Subcutaneous abdominal adipose tissue (tissue), 5 donors: ENCODE results near the gene DNAJB2.
"Not testable (repeated sequence)": the region's sequence is repeated elsewhere in the genome, so short reads cannot be mapped to it uniquely, and the experiment has no call there.

Source experiments
- H3K27ac ChIP-seq: one replicate; pipeline ENCODE4 v1.7.0; 2013; ENCODE audit warnings: low read depth, mild to moderate bottlenecking, inconsistent platforms, low read length, moderate library complexity
- H3K27me3 ChIP-seq, 5 donors: one replicate each; pipeline ENCODE4 v1.7.0; 2013; ENCODE audit warnings: low read length in 5 of 5, inconsistent platforms in 1 of 5; ENCODE audit not compliant: control insufficient read depth in 5 of 5, insufficient read depth in 4 of 5
- H3K36me3 ChIP-seq, 5 donors: one replicate each; pipeline ENCODE4 v1.7.0; 2013; ENCODE audit warnings: low read length in 5 of 5; ENCODE audit not compliant: control insufficient read depth in 5 of 5, insufficient read depth in 5 of 5
- H3K4me1 ChIP-seq, 5 donors: one replicate each; pipeline ENCODE4 v1.7.0; 2013; ENCODE audit warnings: low read length in 5 of 5, mild to moderate bottlenecking in 3 of 5, moderate library complexity in 1 of 5; ENCODE audit not compliant: control insufficient read depth in 5 of 5, insufficient read depth in 5 of 5
- H3K4me3 ChIP-seq, 5 donors: one replicate each; pipeline ENCODE4 v1.7.0; 2013; ENCODE audit warnings: low read length in 5 of 5, low read depth in 1 of 5
- H3K9ac ChIP-seq, 5 donors: one replicate each; pipeline ENCODE4 v1.7.0; 2013; ENCODE audit warnings: low read length in 5 of 5, mild to moderate bottlenecking in 4 of 5, moderate library complexity in 3 of 5
- H3K9me3 ChIP-seq, 5 donors: one replicate each; pipeline ENCODE4 v1.7.0; 2013; ENCODE audit warnings: low read length in 5 of 5; ENCODE audit not compliant: control insufficient read depth in 5 of 5
- donor health status: healthy.
- donor health status: healthy.
- donor health status: healthy.
- donor health status: healthy.
- donor health status: healthy.

Gene DNAJB2

DNA sequence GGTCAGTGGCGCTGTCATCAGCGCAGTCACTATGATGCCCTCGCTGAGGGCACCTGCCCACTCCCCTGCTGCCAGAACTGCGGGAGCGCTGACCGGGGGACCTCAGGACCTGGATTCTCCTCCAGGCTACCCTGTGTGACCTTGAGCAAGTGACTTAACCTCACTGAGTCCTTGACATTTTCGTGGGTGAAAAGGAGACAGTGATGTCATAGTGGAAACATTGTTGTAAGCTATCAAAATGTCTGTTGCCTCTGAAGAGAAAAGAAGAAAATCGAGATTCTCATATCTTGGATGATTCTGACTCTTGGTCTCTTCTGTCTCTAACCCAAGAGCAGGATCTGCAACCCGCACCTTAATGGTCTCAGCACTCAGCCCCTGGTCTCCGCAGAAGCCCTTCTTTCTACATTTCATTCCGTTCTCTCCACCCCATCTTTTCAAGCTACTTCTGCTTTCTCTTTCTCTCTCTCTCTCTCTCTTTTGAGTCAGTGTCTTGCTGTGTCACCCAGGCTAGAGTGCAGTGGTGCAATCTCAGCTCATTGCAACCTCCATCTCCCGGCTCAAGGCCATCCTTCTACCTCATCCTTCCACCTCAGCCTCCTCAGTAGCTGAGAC, 24.5 kb upstream of the DNAJB2 start:
- H3K36me3 ChIP-seq = peaks cover 0 to 9% (median 0%) of the 10 kb centered on the region in 5 donors
- peaks cover 8 to 41% (median 36%) of the 10 kb centered on the region in 5 donors for H3K27me3 ChIP-seq
- H3K4me3 ChIP-seq = peak overlapping the region; percentile 26 to 82 (median 69)
- H3K4me1 ChIP-seq = peaks cover 2 to 42% (median 32%) of the 10 kb centered on the region in 5 donors
- peak overlapping the region in 4 of 5 donors; percentile 20 to 69 (median 58) for H3K9ac ChIP-seq
- H3K9me3 ChIP-seq = no peaks in the 10 kb centered on the region
- no peak overlapping the region for H3K27ac ChIP-seq

DNA sequence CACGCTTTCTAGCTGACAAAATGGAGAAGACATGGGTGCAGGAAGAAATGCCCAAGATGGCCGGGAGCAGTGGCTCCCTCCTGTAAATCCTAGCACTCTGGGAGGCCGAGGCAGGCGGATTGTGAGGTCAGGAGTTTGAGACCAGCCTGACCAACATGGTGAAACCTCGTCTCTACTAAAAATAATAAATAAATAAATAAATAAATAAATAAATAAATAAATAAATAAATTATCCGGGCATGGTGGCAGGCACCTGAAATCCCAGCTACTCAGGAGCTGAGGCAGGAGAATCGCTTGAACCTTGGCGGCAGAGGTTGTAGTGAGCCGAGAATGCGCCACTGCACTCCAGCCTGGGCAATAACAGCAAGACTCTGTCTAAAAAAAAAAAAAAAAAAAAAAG, 20.2 kb upstream of the DNAJB2 start:
- H3K9ac ChIP-seq, H3K4me3 ChIP-seq, H3K36me3 ChIP-seq, H3K27ac ChIP-seq, H3K9me3 ChIP-seq: not testable (repeated sequence)
- Histone ChIP-seq H3K27me3 (peaks cover 12 to 34% (median 30%) of the 10 kb centered on the region in 5 donors), H3K4me1 (peaks cover 0 to 12% (median 9%) of the 10 kb centered on the region in 5 donors)

DNA sequence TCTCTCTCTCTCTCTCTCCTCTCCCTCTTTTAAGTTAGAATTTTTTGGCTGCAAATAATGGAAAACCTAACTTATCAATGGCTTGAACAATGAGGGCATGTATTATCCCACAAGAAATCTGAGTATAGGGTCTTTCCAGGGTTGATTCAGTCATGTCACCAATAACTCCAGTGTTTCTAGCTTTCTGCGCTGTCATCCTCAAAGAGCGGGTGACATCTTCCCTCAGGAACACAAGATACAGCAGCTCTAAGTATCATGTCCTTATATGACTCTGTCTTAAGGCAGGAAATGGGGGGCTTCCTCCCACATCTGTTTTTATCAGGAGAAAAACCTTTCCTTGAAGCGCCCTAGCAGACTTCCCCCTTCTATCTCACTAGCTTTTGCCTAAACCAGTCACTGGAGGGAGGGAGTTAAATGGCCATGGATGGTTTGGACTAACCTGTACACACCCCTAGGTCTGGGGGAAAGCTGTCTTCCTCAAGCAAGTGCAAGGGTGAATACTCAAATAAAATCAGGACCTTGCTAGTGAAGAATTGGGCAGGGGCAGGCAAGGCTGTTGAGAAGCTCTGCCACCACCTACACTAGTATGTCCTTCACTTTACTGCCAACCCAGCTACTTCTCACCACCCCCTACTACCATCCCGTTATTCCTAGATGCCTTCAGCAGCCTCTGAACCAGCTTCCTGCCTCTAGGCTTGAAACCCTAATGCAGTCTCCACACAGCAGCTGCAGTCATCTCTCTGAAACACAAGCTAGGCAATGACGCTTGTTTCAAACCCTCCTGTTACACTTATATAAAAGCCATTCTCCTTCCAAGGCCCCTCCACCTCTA, 17.9 kb upstream of the DNAJB2 start:
- H3K4me3 ChIP-seq = no peak overlapping the region
- no peaks in the 10 kb centered on the region for H3K9me3 ChIP-seq
- H3K27me3 ChIP-seq = peaks cover 4 to 18% (median 15%) of the 10 kb centered on the region in 5 donors
- H3K9ac ChIP-seq = no peak overlapping the region
- no peaks in the 10 kb centered on the region for H3K36me3 ChIP-seq
- no peaks in the 10 kb centered on the region for H3K4me1 ChIP-seq
- no peak overlapping the region for H3K27ac ChIP-seq

DNA sequence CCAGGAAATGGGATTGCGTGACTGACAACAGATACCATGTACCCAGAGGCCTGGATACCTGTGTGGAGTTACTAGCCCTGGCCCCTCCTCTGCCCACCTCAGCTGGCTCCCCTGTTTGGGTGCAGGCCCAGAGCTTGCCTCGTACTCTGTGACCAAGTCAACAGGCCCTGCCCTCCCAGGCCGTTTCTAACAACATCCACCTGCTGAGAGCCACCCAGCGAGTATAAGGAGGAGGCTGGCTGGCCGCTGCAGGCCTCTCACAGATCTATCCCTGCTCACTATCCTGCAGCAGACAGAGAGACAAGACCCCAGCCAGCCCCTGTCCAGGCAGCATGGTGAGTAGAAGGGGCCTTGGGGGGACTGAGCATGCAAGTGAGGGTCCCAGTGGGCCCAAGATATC, 12.9 kb upstream of the DNAJB2 start:
- no peaks in the 10 kb centered on the region for H3K4me1 ChIP-seq
- H3K27ac ChIP-seq = no peak overlapping the region
- no peaks in the 10 kb centered on the region for H3K9me3 ChIP-seq
- H3K27me3 ChIP-seq = peaks cover 3 to 8% (median 4%) of the 10 kb centered on the region in 5 donors
- H3K4me3 ChIP-seq = no peak overlapping the region
- no peak overlapping the region for H3K9ac ChIP-seq
- no peaks in the 10 kb centered on the region for H3K36me3 ChIP-seq

DNA sequence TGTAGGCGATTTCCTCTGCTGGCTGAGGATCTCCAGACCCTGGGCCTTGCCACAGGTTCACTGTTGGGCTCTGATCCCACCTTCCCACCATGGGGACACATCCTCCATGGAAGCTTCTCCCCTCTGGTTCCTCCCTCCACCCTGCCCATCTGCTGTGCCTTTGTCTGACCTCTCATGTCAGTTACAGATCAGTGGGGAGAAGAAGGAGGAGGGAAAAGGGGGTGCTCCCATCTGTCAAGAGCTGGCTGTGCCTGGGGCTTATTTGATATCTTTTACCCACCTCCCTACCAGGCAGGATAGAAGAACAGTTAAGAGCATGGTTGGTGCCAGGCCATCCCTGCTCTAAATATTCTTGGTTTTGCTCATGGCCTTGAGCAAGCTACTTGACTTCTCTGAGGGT, 12.3 kb upstream of the DNAJB2 start:
- Histone ChIP-seq H3K4me1 (no peaks in the 10 kb centered on the region), H3K4me3 (no peak overlapping the region), H3K27me3 (peaks cover 0 to 4% (median 2%) of the 10 kb centered on the region in 5 donors), H3K27ac (no peak overlapping the region), H3K36me3 (no peaks in the 10 kb centered on the region), H3K9me3 (no peaks in the 10 kb centered on the region), H3K9ac (no peak overlapping the region)

DNA sequence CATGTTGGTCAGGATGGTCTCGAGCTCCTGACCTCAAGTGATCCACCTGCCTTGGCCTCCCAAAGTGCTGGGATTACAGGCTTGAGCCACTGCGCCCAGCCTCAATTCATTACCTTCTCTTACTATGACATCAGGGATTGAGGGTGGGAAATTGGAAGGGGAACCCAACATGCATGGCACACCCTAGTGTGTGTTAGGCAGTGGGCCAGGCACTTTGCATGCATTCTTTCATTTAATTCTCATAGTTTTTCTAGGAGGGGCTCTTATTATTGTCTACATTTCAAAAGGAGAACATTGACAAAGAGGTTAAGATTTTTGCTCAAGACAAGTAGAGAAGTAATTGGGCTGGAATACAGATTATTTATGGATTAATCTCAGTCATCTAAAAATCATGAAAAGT, 10.9 kb upstream of the DNAJB2 start:
- Histone ChIP-seq H3K27me3 (peaks cover 0 to 4% (median 2%) of the 10 kb centered on the region in 5 donors), H3K36me3 (no peaks in the 10 kb centered on the region), H3K9ac (no peak overlapping the region), H3K27ac (no peak overlapping the region), H3K4me3 (no peak overlapping the region), H3K9me3 (no peaks in the 10 kb centered on the region), H3K4me1 (no peaks in the 10 kb centered on the region)

DNA sequence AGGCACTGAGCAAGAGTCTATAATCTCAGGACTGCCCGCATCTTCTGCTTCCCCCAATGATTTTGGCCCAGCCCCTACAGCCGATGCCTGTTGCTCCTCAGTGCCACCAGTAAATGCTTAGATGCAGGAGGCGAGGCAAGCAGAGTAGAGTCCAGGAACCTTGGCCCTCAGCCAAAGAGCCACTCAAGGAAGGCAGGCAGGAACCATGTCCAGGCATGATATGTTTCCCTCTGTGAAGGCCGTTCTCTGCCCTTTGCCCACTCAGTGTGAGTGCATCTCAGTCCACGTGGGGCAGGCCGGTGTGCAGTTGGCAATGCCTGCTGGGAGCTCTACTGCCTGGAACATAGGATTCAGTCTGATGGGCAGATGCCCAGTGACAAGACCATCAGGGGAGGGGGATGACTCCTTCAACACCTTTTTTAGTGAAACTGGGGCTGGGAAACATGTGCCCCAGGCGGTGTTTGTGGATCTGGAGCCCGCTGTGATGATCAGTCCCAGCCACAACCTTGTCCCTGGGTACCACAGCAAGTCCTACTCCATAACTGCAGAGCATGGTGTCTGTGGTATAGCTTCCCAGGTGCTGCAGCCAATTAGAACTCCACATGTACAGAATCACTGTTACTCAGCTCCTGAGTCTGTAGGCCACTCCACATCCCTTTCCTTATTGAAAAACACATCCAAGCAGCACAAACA, 9.7 kb upstream of the DNAJB2 start:
- Histone ChIP-seq H3K9ac (no peak overlapping the region), H3K4me3 (no peak overlapping the region), H3K27me3 (peaks cover 0 to 5% (median 2%) of the 10 kb centered on the region in 5 donors), H3K4me1 (no peaks in the 10 kb centered on the region), H3K36me3 (no peaks in the 10 kb centered on the region), H3K9me3 (no peaks in the 10 kb centered on the region), H3K27ac (no peak overlapping the region)

DNA sequence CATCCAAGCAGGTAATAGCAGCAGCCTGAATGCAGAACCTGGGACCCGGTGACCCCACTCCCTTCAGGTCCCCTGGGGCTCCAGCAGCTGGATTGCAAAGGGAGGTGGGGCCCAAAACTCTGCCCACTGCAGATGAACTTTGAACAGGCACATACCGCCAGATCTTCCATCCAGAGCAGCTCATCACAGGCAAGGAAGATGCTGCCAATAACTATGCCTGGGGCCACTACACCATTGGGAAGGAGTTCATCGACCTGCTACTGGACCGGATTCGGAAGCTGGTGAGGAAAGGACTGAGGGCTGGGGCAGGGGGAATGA, 9.2 kb upstream of the DNAJB2 start:
- Histone ChIP-seq H3K27me3 (peaks cover 0 to 5% (median 2%) of the 10 kb centered on the region in 5 donors), H3K36me3 (no peaks in the 10 kb centered on the region), H3K27ac (no peak overlapping the region), H3K9me3 (no peaks in the 10 kb centered on the region), H3K4me3 (no peak overlapping the region), H3K9ac (no peak overlapping the region), H3K4me1 (no peaks in the 10 kb centered on the region)

DNA sequence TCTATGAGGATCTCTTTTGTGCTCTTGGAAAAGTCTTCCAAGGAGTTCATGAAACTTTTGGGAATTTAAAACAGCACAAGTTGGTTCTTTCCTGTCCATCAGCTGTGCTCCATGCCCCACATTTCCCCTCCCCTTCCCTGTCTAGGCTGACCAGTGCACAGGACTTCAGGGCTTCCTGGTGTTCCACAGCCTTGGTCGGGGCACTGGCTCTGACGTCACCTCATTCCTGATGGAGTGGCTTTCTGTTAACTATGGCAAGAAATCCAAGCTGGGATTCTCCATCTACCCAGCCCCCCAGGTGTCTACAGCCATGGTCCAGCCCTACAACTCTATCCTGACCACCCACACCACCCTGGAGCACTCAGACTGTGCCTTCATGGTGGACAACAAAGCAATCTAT, 8.1 kb upstream of the DNAJB2 start:
- Histone ChIP-seq H3K27ac (no peak overlapping the region), H3K27me3 (peaks cover 0 to 5% (median 2%) of the 10 kb centered on the region in 5 donors), H3K36me3 (no peaks in the 10 kb centered on the region), H3K9me3 (no peaks in the 10 kb centered on the region), H3K9ac (no peak overlapping the region), H3K4me3 (no peak overlapping the region), H3K4me1 (no peaks in the 10 kb centered on the region)

DNA sequence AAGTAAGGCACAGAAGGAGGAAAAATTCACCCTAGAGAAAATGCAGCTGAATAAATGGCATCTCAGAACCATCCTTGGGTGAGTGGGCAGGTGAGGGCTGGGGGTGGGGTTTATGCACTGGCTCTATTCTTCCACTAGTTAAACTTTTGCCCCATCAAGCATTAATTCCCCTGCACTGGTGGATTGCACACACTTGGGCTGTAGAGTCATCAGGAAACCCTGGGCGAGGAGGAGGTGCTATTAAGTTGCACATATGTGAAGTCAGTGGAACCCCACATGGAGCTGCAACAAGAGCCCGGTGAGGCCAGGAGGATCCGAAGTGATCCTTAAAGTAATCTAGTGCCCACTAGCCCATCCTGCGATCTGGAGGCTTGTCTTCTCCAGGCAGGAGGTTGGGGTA, 6.8 kb upstream of the DNAJB2 start:
- Histone ChIP-seq H3K36me3 (no peaks in the 10 kb centered on the region), H3K27me3 (peaks cover 0 to 5% (median 2%) of the 10 kb centered on the region in 5 donors), H3K9me3 (no peaks in the 10 kb centered on the region), H3K4me1 (no peaks in the 10 kb centered on the region), H3K4me3 (no peak overlapping the region), H3K27ac (no peak overlapping the region), H3K9ac (no peak overlapping the region)
